HG02943 (cell line): ENCODE results near the gene SCUBE1.

Experiments used
- ATAC-seq: cut with Tn5 transposase; IDR thresholded peaks from one replicate; pipeline ENCODE4 v1.9.1; 2021; ENCODE audit warnings: mild to moderate bottlenecking, low read depth, moderate library complexity; ENCODE audit not compliant: unreplicated experiment

SCUBE1 gene

GRCh38 chr22:43169310-43170130 lies 173.7 kb downstream of the SCUBE1 start:
- no peak for ATAC-seq

GRCh38 chr22:43168471-43169309 lies 174.5 kb downstream of the SCUBE1 start:
- no peak for ATAC-seq

GRCh38 chr22:43167001-43167589 lies 176.1 kb downstream of the SCUBE1 start:
- no peak for ATAC-seq

- no peak for ATAC-seq
Measured at GRCh38 chr22:43166132-43166930, 176.8 kb downstream of the SCUBE1 start.

GRCh38 chr22:43164636-43165035 lies 178.5 kb downstream of the SCUBE1 start:
- ATAC-seq: no peak

- no peak for ATAC-seq
Measured at GRCh38 chr22:43163241-43163795, 179.9 kb downstream of the SCUBE1 start.

GRCh38 chr22:43162412-43163150 lies 180.6 kb downstream of the SCUBE1 start:
- no peak for ATAC-seq

- no peak for ATAC-seq
Measured at GRCh38 chr22:43160497-43161126, 182.6 kb downstream of the SCUBE1 start.

- no peak for ATAC-seq
Measured at GRCh38 chr22:43159484-43160178, 183.5 kb downstream of the SCUBE1 start.

- no peak for ATAC-seq
Measured at GRCh38 chr22:43158778-43159483, 184.2 kb downstream of the SCUBE1 start.

- ATAC-seq: no peak
Measured at GRCh38 chr22:43157874-43158546, 185.2 kb downstream of the SCUBE1 start.

GRCh38 chr22:43156413-43156812 lies 186.8 kb downstream of the SCUBE1 start:
- ATAC-seq: no peak

- no peak for ATAC-seq
Measured at GRCh38 chr22:43155789-43156188, 187.4 kb downstream of the SCUBE1 start.

- ATAC-seq: no peak
Measured at GRCh38 chr22:43154887-43155536, 188.2 kb downstream of the SCUBE1 start.

- ATAC-seq: no peak
Measured at GRCh38 chr22:43153899-43154298, 189.3 kb downstream of the SCUBE1 start.

GRCh38 chr22:43152357-43153071 lies 190.7 kb downstream of the SCUBE1 start:
- no peak for ATAC-seq
